B cell (primary cell): ENCODE measurements around the gene RGPD6.
"Not testable (repeated sequence)": the region's sequence is repeated elsewhere in the genome, so short reads cannot be mapped to it uniquely, and the experiment has no call there.

Experiments
- EZH2 ChIP-seq: IDR thresholded peaks from 2 replicates; pipeline ENCODE4 v1.6.1; 2012; ENCODE audit warnings: borderline replicate concordance, low read depth, mild to moderate bottlenecking, moderate library complexity, low read length; ENCODE audit not compliant: insufficient read depth, poor library complexity, severe bottlenecking
- TF ChIP-seq, protein P1 (sequence below): fragments of 200-600 bp; IDR thresholded peaks from one replicate; pipeline ENCODE4 v1.8.0; 2022; ENCODE audit warnings: antibody characterized with exemption, mild to moderate bottlenecking

DNA sequence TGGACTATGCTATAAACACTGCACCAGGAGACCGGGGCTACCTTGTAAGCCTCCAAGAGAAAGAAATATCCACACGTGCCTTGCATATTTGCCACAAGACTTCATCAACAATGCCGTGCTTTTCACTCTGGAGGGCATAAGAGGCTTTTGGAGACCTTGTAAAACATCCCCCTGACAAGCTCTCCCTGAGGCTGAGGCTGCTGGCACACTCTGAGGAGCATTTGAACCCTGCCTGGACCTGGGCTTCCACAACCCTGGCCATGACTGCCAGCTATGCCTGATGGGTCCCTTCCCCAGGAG is 104.0 kb downstream of the RGPD6 start:
- TF ChIP-seq, protein P1, sequence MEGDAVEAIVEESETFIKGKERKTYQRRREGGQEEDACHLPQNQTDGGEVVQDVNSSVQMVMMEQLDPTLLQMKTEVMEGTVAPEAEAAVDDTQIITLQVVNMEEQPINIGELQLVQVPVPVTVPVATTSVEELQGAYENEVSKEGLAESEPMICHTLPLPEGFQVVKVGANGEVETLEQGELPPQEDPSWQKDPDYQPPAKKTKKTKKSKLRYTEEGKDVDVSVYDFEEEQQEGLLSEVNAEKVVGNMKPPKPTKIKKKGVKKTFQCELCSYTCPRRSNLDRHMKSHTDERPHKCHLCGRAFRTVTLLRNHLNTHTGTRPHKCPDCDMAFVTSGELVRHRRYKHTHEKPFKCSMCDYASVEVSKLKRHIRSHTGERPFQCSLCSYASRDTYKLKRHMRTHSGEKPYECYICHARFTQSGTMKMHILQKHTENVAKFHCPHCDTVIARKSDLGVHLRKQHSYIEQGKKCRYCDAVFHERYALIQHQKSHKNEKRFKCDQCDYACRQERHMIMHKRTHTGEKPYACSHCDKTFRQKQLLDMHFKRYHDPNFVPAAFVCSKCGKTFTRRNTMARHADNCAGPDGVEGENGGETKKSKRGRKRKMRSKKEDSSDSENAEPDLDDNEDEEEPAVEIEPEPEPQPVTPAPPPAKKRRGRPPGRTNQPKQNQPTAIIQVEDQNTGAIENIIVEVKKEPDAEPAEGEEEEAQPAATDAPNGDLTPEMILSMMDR = not testable (repeated sequence)
- TF ChIP-seq EZH2 = not testable (repeated sequence)
